T-helper 22 cell (primary cell): Measurements from ENCODE around the gene HTR1D.
"Not testable (repeated sequence)": the region's sequence is repeated elsewhere in the genome, so short reads cannot be mapped to it uniquely, and the experiment has no call there.

Source experiments
- DNase-seq: peaks from one replicate; pipeline ENCODE4 v3.0.0-alpha.2; 2020; ENCODE audit warnings: low read depth

HTR1D gene, protein sequence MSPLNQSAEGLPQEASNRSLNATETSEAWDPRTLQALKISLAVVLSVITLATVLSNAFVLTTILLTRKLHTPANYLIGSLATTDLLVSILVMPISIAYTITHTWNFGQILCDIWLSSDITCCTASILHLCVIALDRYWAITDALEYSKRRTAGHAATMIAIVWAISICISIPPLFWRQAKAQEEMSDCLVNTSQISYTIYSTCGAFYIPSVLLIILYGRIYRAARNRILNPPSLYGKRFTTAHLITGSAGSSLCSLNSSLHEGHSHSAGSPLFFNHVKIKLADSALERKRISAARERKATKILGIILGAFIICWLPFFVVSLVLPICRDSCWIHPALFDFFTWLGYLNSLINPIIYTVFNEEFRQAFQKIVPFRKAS

DNA sequence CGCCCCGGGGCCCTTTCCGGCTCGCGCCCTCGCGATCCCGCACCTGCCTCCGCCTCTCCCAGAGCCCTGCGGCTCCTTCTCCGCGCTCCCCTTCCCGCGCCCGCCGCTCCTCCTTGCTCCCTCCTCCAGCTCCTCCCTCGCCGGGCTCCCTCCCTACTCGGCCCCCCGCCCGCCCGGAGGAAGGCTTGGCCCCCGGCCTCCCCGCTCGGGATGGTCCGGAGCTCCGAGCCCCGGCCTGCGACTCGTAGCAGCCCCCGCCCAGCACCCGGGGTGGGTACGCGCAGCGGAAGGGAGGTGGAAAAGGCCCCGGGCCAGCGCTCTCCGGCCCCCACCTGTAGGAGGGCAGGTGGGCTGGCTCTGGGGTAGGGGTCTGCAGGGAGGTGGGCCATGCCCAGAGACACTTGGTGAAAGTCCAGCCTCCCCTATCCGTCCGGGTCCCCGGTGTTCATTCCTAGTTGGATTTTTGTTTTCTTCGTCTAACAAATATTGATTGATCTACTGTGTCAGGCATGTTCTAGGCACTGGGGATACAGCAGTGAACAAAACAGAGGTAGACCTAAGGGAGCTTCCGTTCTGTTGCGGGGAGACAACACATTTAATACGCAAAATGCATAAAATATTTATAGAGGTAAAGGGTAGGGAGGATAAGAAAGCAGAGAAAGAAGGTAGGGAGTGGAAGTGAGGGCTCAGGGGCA lies at the start of gene HTR1D:
Gene HTR1D, minus strand, starts transcription at position 82 of the 695 bp plus-strand sequence. CDS start 23,283 bp downstream, outside the sequence.
- DNase-seq, result no peak

DNA sequence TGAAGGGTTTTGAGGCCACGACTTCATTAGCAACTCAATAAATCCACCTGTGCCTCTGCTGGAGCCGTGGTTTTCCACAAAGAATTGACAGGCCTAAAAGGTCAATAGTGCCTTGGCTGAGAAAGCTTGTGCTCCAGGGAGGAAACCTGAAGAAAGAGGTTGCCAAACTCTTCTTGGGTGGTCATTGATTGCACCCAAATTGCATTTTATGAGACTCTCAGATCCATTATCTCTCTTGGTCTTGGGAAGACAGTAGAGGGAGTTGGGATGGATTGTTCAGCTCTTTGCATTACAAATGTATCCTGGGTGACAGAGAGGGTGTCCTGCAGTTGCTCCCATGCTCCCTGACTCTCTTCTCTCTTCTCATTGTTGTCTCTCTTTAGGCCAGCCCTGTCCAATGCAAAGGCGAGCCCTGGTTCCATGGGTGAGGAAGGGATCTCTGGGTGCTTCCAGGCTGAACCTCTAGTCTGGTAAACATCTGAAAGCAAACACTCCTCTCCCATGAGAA lies 46.1 kb upstream of the HTR1D start:
- no peak for DNase-seq

DNA sequence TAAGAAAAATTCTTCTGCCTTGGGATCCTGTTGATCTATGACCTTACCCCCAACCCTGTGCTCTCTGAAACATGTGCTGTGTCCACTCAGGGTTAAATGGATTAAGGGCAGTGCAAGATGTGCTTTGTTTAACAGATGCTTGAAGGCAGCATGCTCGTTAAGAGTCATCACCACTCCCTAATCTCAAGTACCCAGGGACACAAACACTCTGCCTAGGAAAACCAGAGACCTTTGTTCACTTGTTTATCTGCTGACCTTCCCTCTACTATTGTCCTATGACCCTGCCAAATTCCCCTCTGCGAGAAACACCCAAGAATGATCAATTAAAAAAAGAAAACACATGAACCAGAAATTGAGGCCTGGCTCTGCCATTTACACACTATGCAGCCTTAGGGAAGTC lies 40.8 kb upstream of the HTR1D start:
- not testable (repeated sequence) for DNase-seq

DNA sequence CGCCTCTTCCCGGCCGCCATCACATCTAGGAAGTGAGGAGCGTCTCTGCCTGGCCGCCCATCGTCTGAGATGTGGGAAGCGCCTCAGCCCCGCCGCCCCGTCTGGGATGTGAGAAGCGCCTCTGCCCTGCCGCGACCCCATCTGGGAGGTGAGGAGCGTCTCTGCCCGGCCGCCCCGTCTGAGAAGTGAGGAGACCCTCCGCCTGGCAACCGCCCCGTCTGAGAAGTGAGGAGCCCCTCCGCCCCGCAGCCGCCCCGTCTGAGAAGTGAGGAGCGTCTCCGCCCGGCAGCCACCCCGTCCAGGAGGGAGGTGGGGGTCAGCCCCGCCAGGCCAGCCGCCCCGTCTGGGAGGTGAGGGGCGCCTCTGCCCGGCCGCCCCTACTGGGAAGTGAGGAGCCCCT lies 40.1 kb upstream of the HTR1D start:
- DNase-seq, result not testable (repeated sequence)

DNA sequence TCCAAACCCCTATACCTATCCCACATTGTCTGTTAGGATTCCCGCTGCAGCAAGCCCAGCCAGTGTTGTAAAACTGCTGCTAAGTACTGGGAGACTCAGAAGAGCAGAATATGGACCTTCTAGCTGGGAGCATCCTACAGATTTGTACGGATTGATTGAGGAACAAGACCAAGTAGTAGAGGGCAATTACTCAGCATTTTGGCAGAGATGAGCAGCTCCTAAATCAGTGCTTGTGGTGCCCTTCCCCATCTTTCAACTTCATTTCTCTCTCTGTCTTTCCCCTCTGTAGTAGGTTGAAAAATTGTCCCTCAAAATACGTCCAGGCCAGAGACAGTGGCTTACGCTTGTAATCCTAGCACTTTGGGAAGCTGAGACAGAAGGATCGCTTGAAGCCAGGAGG lies 37.3 kb upstream of the HTR1D start:
- DNase-seq, result no peak

DNA sequence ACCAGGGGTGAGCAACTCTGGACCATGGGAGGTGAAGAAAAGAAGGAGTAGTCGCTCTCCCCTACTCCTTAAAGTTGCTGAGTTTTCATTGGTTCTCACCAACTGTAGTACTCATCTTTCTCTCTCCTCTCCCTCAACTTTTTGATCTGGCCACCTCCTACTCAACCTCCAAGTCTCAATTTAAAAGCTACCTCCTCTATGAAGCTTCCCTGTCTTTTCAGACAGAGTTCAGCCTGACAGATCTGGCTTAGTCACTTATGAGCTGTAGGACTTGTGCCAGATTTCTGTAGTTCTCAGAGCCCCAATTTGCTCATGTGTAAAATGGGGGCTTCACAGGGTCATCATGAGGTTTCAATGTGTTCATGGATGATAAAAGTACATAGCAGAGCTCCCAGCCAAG lies 34.5 kb upstream of the HTR1D start:
- no peak for DNase-seq

DNA sequence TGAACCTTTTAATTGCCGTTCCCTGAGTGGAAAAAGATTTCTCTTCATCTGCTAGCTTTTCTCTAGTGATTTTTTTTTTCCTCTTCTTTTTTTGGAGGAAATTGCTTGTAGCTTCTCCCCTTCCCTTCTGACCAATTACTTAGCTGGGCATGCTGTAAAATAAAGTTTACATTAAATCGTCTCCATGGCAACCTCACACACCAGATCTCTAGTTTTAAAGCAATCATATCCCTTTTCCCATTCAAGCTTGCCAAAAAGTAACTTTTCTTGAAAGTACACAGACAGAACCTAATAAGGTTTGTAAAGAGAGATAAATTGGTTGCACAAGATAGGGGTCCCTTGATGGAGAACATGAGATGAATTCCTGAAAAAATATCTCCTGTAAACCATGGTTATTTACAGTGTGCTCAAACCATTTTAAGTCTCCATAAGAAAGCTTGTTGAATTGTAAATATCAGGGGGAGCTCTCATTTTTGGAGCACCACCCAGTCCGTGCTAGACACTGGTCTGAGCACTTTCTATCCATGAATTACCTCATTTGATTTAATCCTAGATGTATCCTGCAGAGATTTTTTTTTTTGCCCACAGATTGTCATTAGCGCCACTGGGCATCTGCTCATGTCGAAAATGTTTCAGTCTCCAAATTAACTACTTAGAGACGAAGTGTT lies 32.6 kb upstream of the HTR1D start:
- no peak for DNase-seq

DNA sequence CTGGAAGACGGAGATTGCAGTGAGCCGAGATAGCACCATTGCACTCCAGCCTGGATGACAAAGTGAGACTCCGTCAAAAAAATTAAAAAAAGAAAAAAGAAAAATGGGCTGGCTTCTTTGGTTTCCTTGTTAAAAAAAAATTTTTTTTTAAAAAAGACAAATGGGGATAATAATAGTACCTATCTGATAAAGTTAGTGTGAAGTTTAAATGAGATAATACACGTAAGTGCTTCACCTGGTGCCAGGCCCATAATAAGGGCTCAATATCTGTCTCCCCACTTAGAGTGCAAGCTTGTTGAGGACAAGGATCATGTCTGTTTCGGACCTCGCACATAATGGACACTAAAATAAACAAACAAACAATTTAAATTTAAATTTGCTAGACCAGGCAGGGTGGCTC lies 30.0 kb upstream of the HTR1D start:
- no peak for DNase-seq

DNA sequence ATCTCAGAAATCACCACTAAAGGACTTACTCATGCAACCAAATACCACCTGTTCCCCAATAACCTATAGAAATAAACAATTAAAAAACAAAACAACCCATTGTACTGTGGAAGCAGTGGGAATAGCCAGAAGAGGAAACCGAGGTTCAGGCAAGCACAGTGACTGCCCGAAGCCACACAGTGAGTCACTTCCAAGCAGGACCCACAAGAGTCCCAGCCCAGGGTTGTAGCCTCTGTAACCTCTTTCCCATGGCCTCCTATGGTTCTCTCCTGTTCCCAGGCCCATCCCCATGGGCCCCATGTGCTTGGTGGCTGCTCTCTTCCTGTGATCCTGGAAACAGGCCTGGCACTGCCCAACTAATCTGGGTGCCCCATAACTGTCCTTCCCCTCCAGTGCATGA lies 29.0 kb upstream of the HTR1D start:
- no peak for DNase-seq

DNA sequence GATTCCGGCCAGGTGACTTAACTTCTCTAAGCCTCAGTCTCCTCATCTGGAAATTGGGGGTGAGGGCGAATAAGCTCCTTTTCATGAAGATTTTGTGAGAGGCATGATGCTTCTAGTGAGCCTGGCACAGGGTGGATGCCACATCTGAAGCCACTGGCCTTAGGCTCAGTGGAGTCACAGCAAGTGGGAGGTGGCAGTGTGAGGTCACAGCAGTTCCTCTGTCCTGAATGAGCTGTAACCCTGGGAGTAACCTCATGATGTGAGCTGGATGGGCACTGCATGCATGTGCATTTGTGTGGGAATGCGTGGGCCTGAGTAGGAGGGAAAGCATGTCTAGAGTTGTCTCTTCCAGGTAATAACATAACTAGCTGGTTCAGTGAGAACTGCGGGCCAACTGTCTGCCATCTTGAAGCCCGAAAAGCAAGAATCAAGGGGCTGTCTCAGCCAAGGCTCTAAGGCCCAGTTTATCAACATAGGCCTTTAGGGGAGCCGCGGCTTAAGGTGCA lies 27.0 kb upstream of the HTR1D start:
- DNase-seq, result no peak

DNA sequence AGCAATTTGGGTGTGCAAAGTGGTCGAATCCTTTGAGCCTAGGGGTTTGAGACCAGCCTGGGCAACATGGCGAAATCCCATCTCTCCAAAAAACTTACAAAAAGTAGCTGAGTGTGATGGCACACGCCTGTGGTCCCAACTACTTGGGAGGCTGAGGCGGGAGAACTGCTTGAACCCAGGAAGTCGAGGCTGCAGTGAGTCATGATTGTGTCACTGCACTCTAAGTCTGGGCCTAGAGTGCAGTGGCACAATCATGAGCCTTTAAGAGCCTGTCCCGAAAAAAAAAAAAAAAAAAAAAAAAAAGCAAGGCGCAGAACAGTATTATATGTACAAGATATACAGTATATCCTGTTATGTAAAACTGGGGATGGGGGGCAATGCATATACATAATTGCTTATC lies 25.1 kb upstream of the HTR1D start:
- no peak for DNase-seq

DNA sequence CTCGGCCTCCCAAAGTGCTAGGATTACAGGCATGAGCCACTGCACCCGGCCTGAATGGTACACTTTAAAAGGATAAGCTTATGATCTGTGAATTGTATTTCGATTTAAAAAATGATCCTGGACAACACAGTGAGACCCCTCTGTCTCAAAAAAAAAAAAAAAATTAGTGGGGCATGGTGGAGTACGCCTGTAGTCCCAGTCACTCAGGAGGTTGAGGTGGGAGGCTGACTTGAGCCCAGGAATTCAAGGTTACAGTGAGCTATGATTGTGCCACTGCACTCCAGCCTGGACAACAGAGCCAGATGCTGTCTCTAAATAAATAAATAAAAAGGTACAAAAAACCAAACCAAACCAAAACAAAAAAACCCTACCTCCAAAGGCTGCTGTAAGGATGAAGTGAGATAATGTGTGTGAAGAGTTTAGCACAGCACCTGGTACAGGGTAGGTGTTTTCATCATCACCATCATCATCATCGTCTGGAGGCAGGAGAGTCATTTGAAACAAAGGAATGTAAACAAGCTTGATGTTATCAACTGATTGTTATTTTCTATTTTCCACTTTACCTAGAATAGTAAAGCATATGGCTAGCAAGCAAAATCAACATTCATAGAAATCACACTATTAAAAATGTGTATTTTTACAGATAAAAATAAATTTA lies 22.5 kb upstream of the HTR1D start:
- no peak for DNase-seq

DNA sequence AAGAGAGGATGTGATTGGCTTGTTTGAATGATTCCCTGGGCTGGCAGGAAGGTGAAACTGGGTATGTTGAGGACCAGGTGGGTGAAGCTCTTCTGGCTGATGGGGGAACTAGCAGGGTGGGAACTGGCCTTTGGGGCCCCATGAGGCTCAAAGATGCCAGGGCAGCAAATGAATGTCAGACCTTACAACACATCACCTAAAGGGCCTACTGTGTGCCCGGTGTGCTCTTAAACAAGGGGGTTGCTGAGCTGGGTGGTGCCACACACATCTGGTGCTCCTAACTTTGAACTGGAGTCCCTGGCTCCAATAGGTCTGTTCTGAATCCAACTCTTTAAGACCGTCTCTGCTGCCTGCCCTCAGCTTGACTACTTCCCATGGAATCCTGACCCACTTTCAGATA lies 21.3 kb upstream of the HTR1D start:
- DNase-seq, result no peak

DNA sequence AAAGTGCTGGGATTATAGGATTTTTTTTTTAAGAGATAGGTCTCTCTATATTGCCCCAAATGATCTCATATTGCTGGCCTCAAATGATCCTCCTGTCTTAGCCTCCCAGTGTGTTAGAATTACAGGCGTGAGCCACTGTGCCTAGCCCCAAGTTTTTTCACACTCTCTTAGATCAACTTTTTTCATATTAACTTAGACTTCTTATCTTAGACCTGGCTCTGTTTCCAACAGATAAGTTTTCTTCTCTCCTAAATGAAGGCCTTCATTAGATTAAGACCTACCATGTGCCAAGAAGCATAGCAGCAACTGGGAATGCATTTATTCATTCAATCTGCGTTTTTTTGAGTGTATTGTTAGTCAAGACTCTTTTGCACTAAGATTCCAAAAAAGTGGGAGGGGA lies 20.2 kb upstream of the HTR1D start:
- no peak for DNase-seq

DNA sequence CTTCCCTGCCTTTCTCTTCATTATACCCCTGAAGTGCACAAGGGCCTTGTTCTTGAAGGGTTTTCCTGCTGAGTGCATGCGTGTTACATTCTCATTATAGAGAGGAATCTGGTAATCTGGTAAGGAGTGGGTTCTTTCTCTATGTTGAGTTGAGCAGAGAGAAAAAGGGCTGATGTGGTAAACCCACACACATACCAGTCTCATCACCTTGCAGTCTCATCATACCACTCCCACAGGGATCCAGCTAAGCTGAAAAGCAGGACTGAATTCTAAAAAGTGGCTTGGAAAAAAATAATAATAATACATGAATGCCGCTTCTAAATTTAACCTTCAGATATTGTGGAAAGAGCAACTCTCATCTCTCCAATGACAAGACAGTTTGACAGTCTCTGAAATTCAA lies 10.5 kb upstream of the HTR1D start:
- DNase-seq, result no peak

DNA sequence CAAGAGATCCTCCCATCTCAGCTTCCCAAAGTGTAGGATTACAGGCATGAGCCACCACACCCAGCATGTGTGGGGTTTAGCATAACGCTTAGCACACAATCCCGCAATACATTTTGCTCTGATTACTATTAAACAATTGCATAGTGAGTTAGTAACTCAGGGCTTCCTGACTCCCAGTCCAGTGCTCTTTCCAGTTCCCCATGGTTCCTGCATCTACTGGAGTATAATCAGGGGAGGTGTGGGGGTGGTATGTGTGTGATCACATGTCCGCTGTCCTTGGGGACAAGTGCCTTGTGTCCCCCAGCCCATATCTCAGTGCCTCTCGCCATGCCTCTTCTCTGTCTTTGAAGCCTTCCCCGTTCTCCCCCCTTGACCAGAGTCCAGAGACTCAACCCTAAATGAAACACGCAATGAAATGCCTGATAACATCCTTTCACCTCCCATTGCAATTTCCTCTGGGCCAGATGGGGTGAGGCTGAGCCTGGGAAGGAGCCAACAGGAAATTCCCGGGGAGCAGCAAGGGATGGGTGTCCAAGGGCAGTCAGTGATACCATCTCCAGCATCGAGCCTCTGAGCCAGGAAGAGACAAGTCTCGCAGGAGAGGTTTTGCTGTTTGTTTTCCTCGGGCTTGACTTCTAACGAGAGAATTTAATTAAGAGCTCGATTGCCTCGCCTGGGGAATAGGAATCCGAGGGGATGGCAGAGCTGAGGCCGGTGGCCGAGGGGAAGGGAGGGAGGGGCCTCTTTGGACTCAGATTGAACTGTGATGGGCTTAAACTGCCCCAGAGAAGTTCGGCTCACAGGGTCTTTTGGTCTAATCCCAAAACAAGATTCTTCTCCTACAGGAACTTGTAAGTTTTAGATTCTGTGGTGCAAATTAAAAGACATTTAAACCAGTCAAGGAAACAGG lies 7.7 kb upstream of the HTR1D start:
- no peak for DNase-seq

DNA sequence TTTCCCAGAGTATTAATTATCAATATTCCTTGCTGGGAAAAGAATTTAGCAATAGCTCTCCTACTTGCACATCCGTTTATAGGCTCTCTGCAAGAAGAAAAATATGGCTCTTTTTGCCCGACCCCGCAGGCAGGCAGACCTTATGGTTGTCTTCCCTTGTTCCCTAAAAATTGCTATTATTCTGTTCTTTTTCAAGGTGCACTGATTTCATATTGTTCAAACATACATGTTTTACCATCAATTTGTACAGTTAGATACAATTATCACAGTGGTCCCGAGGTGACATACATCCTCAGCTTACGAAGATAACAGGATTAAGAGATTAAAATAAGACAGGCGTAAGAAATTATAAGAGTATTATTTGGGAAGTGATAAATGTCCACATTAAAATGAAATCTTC lies 6.7 kb upstream of the HTR1D start:
- not testable (repeated sequence) for DNase-seq

DNA sequence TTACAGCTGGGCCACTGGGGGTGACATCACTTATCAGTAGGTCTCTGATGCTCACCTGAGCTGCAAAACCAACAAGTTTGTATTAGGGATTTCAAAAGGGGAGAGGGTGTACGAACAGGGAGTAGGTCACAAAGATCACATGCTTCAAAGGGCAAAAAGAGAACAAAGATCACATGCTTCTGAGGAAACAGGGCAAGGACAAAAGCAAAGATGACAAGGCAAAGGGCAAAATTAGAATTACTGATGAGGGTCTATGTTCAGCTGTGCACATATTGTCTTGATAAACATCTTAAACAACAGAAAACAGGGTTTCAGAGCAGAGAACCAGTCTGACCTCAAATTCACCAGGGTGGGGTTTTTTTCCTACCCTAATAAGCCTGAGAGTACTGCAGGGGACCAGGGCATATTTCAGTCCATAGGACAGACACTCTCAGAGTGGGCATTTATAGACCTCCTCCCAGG lies 6.2 kb upstream of the HTR1D start:
- not testable (repeated sequence) for DNase-seq

DNA sequence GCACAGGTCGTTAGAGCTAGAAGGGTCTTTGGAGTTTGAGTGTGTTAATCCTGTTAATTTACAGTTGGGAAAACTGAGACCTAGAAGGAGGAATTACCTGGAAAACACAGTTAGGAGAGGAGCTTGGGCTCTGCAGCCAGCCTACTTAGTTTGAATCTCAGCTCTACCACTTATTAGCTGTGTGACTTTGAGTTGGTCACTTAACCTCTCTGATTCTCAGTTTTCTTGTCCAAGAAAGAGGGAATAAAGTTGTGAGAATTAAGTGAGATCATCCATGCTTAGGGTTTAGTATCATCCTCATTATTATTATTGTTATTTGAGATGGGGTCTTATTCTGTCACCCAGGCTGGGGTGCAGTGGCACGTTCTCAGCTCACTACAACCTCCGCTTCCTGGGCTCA lies 5.4 kb upstream of the HTR1D start:
- DNase-seq, result no peak

DNA sequence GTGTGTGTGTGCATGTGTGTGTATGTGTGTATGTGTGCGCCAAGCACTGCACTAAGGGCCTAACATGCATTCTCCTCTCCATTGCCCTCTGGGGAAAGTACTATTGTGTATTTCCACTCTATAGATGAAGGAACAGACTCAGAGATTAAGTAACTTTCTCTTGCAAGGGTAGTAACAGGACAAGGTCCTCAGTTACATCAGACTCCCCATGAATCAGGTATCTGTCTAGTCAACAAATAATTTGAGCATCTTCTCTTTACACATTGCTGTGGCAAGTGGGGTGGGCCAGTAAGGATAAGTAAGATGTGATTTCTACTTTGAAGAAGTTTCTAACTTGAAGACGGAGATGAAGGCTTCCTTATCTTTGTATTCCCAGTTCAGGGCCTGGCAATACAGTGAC lies 5.0 kb upstream of the HTR1D start:
- no peak for DNase-seq

DNA sequence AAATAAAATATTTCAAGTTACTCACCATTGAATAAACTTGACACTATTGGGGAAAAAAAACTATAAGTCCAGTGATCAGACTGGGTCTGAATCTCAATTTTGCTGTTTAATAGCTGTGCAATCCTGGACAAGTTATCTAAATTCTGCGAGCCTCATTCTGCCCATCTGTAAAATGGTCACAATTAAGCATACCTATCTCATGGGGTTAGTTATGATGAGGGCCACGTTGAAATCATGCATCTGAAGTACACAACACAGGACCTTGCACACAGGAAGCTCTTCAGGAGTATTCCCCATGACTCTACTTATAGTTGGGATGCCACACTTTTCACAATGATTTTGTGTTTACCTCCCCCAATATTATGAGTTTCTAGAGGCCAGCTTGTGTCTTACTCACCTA lies 3.8 kb upstream of the HTR1D start:
- DNase-seq, result no peak
